ENCODE results near the gene HIPK1.

GRCh38 chr1:113901191-113901590, 27.9 kb upstream of the HIPK1 start:
- no peak for TF ChIP-seq GATAD2B (conservative IDR thresholded peaks at IDR 0.05; ENCODE audit: low read depth)
- no peak for TF ChIP-seq BACH1 (IDR thresholded peaks at IDR 0.05; ENCODE audit: borderline replicate concordance)
- TF ChIP-seq CTCF (IDR thresholded peaks at IDR 0.05 in 2 of 3, conservative IDR thresholded peaks at IDR 0.05 in 1 of 3; ENCODE audit: control insufficient read depth in 2 of 3, extremely low read depth in 1 of 3, insufficient read depth in 1 of 3, low read depth in 3 of 3, low read length in 3 of 3): no peak
- no peak for TF ChIP-seq EGR1 (IDR thresholded peaks at IDR 0.05; ENCODE audit: borderline replicate concordance in 1 of 2, low read depth in 2 of 2, low read length in 2 of 2)
- no peak for TF ChIP-seq CBFB (IDR thresholded peaks at IDR 0.05; ENCODE audit: low read depth)
- no peak for TF ChIP-seq E2F8 (IDR thresholded peaks at IDR 0.05; ENCODE audit: low read depth, partially characterized antibody)
- no peak for TF ChIP-seq SIN3A (IDR thresholded peaks at IDR 0.05; ENCODE audit: low read depth, low read length)
- no peak for TF ChIP-seq YY1 (IDR thresholded peaks at IDR 0.05; ENCODE audit: low read depth, low read length)
- TF ChIP-seq ZZZ3 (IDR thresholded peaks at IDR 0.05; ENCODE audit: control insufficient read depth, insufficient read length, low read depth): no peak
- no peak for TF ChIP-seq POLR2A (IDR thresholded peaks at IDR 0.05; ENCODE audit: low read depth, low read length)
- no peak for TF ChIP-seq STAT1 (conservative IDR thresholded peaks at IDR 0.05)

All from GM12878 (cell line).